ENCODE measurements around the gene HSPA12B. TPM values are rescaled to one million over a fixed set of nuclear protein-coding genes. Genes with fewer than 3 reads are reported as not detected.

Gene HSPA12B
- total RNA-seq, 1 donor from 2014 or later, result 28.0 TPM

DNA sequence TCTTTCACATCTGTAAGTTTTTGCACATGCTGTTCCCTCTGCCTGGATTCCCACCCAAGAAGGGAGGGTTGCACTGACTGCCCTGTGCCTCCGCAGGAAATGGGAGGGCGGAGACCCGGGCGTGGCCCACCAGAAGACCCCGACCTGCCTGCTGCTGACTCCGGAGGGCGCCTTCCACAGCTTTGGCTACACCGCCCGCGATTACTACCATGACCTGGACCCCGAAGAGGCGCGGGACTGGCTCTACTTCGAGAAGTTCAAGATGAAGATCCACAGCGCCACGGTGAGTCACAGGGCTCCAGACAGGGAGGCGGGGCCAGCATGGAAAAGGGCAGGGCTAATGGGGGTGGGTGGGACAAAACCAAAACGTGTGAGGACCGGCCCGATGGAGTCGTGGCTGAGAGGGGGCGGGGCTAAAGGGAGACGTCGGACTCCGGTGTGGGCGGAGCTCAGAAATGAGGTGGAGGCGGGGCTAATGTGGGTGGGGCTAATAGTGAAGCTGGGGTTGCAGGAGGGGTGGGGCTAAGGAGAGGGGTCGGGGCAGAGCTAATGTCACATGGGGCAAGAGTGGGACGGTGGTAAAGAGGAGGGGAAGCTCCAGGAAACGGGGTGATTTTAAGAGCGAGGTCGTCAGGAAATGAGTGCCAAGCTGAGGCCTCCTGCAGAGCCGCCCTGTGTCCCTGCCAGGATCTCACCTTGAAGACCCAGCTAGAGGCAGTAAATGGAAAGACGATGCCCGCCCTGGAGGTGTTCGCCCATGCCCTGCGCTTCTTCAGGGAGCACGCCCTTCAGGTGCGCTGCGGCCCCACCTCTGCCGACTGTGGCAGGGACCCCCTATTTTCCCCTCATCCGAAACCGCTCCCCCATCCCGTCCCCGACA lies 12.6 kb downstream of the HSPA12B start:
- DNase-seq (ENCODE audit: low spot score), result no peak

DNA sequence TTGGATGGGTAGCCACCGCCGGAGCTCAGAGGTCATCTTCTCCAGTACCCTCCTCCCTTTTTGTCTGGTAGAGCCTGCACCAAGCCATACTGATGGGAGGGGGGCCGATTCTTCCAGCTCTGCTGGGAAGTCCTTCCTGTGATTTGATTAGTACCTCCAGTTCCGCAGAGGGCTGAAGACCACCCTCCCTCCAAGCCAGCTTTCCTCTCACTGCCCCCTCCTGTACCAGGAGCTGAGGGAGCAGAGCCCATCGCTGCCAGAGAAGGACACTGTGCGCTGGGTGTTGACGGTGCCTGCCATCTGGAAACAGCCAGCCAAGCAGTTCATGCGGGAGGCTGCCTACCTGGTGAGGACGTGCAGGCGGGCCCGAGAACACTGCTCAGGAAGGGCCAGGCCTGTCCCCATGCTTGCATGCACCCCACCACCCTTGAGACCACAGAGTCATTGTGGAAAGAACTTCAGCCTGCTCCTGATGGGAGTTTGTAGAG lies 13.2 kb downstream of the HSPA12B start:
- no peak for DNase-seq (ENCODE audit: low spot score)

DNA sequence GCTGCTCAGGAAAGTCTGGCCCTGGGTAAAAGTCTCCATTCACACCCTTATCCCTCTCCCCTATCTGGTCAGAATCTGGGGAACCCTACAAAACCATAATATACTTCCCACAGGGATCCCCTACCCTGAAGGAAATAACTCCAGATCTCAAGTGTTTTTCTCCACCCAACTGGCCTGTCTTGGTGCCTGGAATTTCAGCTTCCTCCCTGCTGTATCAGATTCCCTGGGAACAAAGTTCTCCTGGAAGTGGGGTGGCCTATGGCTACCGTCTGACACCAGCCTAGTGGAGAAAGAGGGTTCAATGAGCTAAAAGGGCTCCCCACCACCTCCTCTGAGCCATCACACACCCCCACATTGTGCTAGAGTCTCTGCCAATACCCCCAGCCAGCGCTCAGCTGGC lies 15.0 kb downstream of the HSPA12B start:
- DNase-seq (ENCODE audit: low spot score), result no peak

DNA sequence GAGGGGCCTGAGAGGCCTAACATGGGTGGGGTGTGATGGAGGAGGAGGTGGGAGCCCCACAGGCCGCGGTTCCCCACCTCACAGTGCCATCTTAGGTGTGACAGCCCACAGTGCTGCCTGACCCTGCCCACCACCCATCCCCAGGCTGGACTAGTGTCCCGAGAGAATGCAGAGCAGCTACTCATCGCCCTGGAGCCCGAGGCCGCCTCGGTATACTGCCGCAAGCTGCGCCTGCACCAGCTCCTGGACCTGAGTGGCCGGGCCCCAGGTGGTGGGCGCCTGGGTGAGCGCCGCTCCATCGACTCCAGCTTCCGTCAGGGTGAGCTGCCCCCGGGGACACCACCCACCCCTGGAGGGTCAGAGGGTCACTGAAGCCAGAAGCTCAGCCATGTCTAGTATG lies 15.6 kb downstream of the HSPA12B start:
- no peak for DNase-seq (ENCODE audit: low spot score)

DNA sequence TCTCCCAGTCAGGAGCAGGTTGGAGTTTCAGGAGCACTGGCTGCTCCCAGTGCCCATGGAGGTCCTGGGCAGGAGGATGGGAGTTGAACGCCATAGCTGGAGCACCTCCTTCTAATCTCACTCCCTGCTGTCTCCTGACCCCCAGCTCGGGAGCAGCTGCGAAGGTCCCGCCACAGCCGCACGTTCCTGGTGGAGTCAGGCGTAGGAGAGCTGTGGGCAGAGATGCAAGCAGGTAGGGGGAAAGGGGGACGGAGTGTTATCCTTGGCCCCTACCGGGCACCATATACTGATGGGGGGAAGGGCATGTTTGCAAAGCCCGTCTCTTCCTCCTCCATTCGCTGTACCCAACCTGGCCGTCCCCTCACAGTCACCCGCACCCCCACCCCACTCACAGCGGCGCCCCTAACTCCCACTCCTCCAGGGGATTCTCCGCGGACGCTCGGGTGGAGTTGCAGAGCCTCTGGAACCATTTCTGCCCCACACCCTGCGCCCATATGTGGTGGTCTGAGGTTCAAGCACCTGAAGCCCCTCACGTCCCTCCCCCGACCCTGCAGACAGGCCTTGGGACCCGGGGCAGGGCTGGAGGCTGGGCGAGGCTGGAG lies 16.7 kb downstream of the HSPA12B start:
- DNase-seq (ENCODE audit: low spot score), result no peak

DNA sequence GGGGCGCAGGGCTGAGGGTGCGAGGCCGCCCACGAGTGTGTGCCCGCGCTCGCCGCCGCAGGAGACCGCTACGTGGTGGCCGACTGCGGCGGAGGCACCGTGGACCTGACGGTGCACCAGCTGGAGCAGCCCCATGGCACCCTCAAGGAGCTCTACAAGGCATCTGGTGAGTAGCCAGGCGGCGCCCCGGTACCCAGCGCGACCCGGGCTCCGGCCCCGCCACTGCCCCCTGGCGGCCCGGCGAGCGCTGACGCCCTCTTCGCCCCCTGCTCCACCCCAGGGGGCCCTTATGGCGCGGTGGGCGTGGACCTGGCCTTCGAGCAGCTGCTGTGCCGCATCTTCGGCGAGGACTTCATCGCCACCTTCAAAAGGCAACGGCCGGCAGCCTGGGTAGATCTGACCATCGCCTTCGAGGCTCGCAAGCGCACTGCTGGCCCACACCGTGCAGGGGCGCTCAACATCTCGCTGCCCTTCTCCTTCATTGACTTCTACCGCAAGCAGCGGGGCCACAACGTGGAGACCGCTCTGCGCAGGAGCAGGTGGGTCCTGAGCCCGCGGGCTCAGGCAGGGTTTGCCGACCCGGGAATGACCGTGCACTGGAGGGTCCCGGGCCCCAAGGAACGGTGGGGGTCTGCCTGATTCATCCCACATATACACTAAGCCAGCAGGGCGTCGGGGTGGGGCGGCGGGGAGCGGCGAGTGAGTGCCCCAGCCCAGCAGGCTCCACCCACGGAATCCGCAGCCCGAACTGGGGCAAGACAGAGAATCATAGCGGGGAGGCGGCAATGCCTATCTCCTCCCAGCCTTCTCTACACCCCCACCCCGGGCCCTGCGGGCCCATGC lies 17.4 kb downstream of the HSPA12B start:
- no peak for DNase-seq (ENCODE audit: low spot score)

DNA sequence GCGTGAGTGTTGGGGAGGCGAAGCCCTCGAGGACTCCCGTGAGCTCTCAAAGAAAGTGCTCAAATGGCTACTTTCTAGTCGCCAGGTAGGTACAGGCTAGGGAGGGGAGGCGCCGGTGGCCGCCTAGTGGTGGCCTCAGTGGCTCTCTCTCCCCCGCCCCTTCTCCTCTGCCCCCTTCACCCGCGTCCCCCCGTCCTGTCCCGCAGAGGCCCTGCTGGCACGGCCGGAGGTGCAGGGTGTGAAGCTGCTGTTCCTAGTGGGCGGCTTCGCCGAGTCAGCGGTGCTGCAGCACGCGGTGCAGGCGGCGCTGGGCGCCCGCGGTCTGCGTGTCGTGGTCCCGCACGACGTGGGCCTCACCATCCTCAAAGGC lies 18.8 kb downstream of the HSPA12B start:
- DNase-seq (ENCODE audit: low spot score), result no peak

DNA sequence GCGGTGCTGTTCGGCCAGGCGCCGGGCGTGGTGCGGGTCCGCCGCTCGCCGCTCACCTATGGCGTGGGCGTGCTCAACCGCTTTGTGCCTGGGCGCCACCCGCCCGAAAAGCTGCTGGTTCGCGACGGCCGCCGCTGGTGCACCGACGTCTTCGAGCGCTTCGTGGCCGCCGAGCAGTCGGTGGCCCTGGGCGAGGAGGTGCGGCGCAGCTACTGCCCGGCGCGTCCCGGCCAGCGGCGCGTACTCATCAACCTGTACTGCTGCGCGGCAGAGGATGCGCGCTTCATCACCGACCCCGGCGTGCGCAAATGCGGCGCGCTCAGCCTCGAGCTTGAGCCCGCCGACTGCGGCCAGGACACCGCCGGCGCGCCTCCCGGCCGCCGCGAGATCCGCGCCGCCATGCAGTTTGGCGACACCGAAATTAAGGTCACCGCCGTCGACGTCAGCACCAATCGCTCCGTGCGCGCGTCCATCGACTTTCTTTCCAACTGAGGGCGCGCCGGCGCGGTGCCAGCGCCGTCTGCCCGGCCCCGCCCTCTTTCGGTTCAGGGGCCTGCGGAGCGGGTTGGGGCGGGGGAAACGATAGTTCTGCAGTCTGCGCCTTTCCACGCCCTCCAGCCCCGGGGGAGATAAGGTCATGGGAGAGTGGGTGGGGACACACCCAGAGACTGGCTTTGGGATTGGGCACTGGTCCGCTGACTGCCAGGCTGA lies 19.3 kb downstream of the HSPA12B start:
- no peak for DNase-seq (ENCODE audit: low spot score)

DNA sequence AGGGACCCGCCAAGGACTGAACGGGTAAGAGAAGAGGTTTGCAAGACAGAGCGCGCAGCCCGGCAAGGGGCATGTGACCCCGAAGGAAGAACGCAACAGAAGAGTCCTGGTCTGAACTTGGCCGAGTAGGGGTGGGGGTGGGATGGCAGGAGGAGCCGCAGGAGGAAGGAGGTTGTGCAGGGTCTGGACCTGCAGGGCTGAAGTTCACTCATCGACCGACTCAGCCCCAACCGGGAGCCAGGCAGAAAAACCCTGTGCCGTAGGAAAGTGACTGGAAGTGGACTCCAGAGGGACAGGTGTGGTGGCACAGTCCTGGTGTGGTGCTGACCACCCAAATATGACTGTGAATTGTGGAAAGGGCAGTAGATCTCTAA lies 19.9 kb downstream of the HSPA12B start:
- DNase-seq (ENCODE audit: low spot score), result no peak

DNA sequence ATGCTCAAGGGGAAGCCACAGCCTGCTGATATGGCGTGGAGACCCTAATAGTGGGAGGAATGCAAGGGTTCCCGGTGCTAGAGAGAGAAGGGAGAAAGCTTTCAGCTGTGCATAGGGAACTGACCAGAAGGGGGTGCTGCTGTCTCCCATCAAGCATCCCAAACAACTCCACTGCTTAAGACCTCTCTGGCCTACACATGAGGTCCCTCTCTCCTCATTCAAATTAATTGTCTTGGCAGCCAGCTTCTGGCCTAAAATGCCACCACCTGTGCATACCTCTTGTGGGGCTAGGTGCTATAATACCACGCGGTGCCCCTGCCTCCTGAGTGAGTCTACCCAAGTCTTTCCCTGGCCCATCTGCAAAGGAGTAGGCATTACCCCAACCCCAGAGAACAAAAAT lies 20.6 kb downstream of the HSPA12B start:
- no peak for DNase-seq (ENCODE audit: low spot score)

DNA sequence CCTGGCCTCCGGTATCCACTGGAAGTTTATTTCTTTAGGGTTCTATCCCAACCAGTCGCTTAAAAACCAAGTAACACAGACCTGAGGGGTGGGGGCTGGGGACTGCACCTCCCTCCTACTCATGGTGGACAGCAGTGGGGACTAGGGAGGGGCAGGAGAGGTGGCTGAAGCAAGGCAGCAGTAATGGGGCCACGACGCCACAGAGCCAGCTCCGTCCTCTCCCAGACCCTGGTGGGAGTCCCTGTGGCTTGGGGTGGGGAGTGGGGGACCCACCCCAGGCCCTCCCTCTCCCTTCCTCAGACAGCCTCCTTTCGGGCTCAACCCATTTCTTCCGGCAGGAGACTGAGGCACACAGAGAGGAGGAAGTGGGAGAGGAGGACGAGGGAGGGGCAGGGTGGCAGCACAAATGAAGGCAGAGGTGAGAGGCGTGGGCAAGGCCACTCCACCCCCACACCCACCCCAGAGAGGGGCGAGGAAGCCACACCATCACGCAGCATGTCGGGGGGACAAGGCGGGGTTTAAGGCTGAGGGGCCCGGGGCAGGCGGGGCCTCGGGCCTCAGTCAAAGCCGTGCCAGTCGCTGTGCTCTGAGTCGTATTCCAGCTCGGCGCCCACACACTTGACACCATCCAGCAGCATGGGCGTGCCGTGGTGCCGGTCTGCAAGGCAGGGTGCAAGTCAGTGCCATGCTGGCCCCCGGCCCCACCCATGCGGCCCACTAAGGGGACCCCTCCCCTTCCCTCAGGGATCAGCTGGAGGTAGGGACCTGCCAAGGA lies 21.2 kb downstream of the HSPA12B start:
- no peak for DNase-seq (ENCODE audit: low spot score)

DNA sequence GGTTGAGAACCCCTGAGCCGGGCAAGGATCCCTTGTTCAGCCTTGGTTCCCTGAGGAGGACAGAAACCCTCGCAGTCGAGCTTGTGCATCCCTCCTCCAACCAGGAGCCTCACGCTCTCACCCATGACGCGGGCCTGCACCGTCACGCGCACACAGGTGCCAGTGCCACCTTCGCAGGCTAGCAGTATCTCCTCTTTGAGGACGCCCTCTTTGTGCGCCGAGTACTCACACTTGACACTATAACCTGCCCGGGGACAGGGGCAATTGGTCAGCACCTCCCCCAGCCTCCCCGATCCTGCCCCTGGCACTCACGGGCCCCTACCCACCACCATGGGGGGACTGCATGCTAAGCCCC lies 21.8 kb downstream of the HSPA12B start:
- no peak for DNase-seq (ENCODE audit: low spot score)

DNA sequence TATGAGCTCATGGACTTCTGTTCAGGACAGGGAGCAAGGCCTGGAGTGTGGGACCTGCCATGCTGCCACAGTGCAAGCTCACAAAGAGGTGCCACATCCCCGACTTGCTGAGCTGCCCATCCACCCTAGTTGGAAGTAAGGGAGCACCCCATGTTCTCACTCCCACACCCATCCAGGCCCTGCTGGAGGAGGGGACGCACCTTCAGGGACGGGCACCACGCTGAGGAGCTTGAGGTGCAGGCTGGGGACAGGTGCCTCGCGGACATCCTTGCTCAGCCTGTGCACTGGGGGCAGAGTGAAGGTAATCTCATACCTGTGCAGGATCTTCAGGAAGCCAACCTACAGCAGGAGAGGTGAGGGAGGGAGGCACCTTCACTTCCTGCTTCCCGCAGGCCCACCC lies 22.8 kb downstream of the HSPA12B start:
- DNase-seq (ENCODE audit: low spot score), result no peak

DNA sequence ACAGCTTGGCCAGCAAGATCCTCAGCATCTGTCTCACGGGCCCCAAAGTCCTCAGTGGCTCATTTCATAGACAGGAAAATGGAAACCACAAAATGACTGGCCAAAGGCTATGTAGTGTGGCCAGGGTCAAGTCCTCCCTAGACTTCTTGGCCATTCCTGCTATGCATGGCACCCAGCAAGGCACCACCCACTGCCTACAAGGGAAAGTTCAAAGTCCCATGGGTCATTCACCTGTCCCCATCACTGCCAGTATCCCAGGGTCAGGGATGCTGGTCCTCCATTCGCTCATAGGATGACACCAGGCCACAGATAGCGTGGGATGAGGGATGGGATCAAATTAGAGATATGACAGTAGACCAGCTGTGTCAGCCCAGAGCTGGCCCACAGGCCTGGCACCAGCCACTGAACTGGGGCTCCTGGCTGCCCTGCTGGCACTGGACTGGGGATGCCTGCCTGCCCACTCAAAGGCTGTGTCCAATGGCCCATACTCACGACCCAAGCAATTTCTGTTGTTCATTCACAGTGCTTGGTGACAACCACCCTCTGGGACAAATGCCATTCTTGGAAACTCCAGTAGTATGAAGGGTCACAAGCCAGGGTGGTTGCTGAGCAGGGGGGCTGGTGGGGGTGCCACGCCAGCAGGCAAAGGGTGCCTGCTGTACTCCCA lies 23.5 kb downstream of the HSPA12B start:
- DNase-seq (ENCODE audit: low spot score), result no peak

DNA sequence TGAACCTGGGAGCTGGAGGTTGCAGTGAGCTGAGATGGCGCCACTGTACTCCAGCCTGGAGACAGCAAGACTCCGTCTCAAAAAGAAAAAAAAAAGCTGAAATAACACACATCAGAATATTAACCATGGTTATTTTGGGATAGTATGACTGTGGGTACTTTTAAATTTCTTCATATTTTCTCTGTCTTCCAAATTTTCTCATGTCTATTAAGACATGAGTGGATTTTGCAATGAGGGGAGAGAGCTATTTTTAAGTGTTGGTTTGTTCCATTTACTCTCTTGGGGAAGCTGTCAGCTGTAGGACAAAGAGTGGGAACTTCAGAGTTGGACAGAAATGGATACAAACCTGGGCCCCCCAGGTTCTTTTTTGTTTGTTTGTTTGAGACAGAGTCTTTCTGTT lies 24.8 kb downstream of the HSPA12B start:
- DNase-seq (ENCODE audit: low spot score), result no peak

DNA sequence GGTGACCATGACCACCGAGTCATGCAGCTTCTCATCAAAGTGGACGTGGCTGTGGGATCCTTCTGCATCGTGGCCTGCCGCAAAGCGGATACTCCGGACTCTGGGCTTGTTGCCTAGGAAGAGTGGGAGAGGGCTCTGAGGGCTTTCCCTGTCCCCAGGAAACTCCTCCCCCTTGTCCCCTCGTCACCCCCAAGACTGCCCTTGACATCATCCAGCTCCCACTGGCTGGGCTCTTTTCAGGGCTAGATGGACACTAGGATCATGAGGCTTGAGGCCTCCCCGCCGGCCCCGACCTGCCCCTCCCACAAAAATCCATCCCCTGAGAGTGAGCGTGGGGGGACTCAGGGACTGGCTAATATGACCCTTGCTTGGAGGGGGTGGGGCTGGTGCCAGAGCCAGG lies 26.1 kb downstream of the HSPA12B start:
- DNase-seq (ENCODE audit: low spot score), result no peak

DNA sequence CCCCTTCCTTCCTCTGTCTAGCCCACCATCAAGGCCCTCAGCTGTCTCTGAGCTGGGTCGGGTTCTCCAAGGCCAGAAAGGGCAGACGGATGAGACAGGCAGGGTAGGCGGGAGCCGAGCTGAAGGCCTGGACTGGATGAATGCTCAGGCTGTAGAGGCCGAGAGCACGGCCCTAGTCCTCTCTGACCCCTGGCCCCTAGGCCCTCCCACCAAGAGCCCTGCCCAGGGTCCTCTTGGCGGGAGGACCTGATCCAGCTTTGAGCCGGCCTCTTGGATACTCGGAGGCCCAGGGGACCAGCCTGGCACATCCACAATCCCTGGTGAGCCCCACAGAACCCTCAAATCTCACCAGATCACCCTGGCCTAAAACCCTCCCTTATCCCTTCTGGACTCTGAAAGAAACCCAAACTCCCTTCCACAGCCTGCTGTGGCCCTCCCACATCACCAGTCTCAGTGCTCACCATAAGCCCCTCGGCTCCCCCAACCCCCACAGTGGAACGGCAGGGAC lies 26.9 kb downstream of the HSPA12B start:
- DNase-seq (ENCODE audit: low spot score), result no peak

DNA sequence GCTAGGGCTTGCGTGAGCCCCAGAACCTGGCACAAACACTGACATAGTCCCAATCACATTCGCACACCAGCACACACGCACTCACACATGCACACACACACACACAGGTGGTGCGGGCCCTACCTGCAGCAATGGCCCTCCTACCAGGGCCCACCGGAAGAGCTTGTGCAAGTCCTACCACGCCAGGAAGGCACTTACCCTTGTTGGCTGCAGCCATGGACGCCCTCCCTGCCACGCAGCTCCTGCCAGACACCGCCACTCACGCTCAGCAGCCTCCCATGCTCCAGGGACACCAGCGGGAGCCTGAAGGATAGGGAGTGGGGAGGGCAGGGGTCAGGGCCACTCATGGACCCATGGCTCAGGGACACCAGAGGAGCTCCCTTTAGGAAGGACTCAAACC lies 27.4 kb downstream of the HSPA12B start:
- DNase-seq (ENCODE audit: low spot score), result no peak

DNA sequence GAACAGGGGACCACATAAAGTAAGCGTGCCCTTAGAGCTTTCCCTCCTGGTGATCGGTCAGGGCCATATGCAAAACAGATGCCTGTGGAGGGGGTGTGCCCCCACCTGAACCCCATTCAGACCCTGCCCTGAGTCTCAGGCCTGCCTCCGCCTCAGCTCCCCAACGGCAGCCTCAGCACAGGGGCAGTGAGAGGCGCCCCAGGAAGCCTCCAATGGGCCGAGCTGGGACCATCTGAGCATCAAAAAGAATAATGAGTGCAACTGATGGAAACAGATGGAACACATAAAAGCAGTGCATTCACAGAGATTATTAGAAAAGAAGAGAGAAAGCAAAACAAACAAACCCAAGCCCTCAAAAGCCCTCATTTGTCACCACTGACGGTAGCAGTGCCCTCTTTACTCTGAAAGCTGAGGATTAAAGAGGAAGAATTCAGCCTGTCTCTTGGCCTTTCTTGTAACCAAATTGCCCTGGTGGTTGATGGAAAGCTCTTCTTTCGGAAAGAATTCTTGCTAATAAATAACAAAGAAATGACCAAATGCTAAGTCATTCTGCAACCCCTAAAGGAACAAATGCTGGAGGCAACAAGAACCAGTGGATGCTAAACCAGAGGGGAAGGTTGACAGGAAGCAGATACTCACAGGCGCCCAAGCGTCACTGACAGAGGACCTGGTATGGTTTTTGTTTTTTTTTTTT lies 28.3 kb downstream of the HSPA12B start:
- DNase-seq (ENCODE audit: low spot score), result no peak
